GM21619 (cell line): ENCODE results near the gene NPNT.

Experiments used
- ATAC-seq: cut with Tn5 transposase; IDR thresholded peaks from one replicate; pipeline ENCODE4 v1.9.1; 2021; ENCODE audit not compliant: unreplicated experiment

The NPNT gene

DNA sequence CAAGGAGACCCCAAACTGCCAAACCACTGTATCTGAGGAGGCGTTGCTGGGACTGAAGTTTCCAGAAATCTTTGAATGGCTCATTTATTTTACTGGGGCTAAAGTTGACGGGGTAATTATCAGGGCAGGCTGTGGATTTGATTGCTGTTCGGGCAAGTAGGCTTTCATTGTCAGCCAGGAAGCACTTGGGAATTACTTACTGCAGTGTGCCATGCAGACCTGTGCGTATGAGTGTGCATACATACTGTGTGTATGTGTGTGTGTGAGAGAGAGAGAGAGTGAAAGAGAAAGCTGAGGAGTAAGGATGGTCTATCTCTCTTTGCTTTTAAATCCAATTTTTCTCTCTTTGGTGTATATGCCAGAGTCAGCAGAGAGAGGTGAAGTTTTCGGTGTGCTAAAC is 122.7 kb downstream of the NPNT start:
- no peak for ATAC-seq

GRCh38 chr4:106019771-106020170 is 124.5 kb downstream of the NPNT start:
- no peak for ATAC-seq
